Lung (tissue), 12 donors: ENCODE results near the gene COL11A2. TPM values are rescaled to one million over a fixed set of nuclear protein-coding genes. Genes with fewer than 3 reads are reported as not detected.

Source experiments
- ATAC-seq: fragments of 200-7000 bp; cut with Tn5 transposase; one replicate; pipeline ENCODE4 v1.9.1; 2020; ENCODE audit warnings: moderate number of reproducible peaks; ENCODE audit not compliant: insufficient read depth, low FRiP score
- DNase-seq, 3 donors: peaks; one replicate each; pipeline ENCODE4 v3.0.0-alpha.2; 2013 to 2017
- H3K27ac ChIP-seq, 2 donors: one replicate each; pipeline ENCODE4 v1.5.1; 2013; ENCODE audit warnings: mild to moderate bottlenecking in 2 of 2, moderate library complexity in 2 of 2, control low read depth in 1 of 2, inconsistent platforms in 1 of 2, low read depth in 1 of 2, low read length in 1 of 2
- H3K27me3 ChIP-seq, 3 donors: one replicate each; pipeline ENCODE4 v1.5.1; 2013; ENCODE audit warnings: low read length in 2 of 3; ENCODE audit not compliant: control insufficient read depth in 3 of 3, insufficient read depth in 3 of 3
- H3K36me3 ChIP-seq, 4 donors: one replicate each; pipeline ENCODE4 v1.5.1; 2013; ENCODE audit warnings: low read length in 4 of 4, mild to moderate bottlenecking in 1 of 4, moderate library complexity in 1 of 4; ENCODE audit not compliant: control insufficient read depth in 4 of 4, insufficient read depth in 4 of 4
- H3K4me1 ChIP-seq, 5 donors: one replicate each; pipeline ENCODE4 v1.5.1; 2013; ENCODE audit warnings: low read length in 5 of 5, mild to moderate bottlenecking in 2 of 5, moderate library complexity in 1 of 5; ENCODE audit not compliant: control insufficient read depth in 5 of 5, insufficient read depth in 5 of 5
- H3K4me3 ChIP-seq: one replicate; pipeline ENCODE4 v1.5.1; 2013; ENCODE audit warnings: mild to moderate bottlenecking, control low read depth, moderate library complexity
- H3K9ac ChIP-seq, 2 donors: one replicate each; pipeline ENCODE4 v1.5.1; 2013; ENCODE audit warnings: low read length in 2 of 2, control low read depth in 1 of 2; ENCODE audit not compliant: insufficient read depth in 1 of 2
- H3K9me3 ChIP-seq, 4 donors: one replicate each; pipeline ENCODE4 v1.5.1; 2013; ENCODE audit warnings: low read length in 3 of 4, mild to moderate bottlenecking in 1 of 4, moderate library complexity in 1 of 4; ENCODE audit not compliant: control insufficient read depth in 4 of 4, insufficient read depth in 3 of 4
- WGBS, 2 donors: extraction: QIAGEN DNeasy Blood & Tissue Kit; methylation state at CpG; one replicate each; pipeline ENCODE4 v1.1.7; 2013; 5-methylcytosine and 5-hydroxymethylcytosine counted together
- polyA plus RNA-seq, 2 donors: library from polyadenylated mRNA; stranded (reverse); fragments of 200-250 nt; gene quantifications; one replicate each; pipeline ENCODE4 v1.2.1, GENCODE V29; 2013
- total RNA-seq, 2 donors: library from RNA; depleted of rRNA in 1 of 2; stranded (reverse); fragments of >200 nt in 1 of 2; gene quantifications; one replicate each; pipeline ENCODE4 v1.2.1, GENCODE V29; 2014 to 2021
- TF ChIP-seq, protein P1 (sequence below): IDR thresholded peaks from 2 replicates; pipeline ENCODE4 v1.5.1; 2012; ENCODE audit warnings: mild to moderate bottlenecking; ENCODE audit errors: control extremely low read depth, extremely low read depth
- donor health status: control.
- donor health status: control.
- donor health status: Bipolar disorder and iron deficiency.
- donor health status: healthy.
- donor health status: DM: yes; HTN: yes; CAD: no.

Gene COL11A2
- total and polyA plus RNA-seq, 4 donors = 0.32 to 2.4 (median 0.90) TPM

DNA sequence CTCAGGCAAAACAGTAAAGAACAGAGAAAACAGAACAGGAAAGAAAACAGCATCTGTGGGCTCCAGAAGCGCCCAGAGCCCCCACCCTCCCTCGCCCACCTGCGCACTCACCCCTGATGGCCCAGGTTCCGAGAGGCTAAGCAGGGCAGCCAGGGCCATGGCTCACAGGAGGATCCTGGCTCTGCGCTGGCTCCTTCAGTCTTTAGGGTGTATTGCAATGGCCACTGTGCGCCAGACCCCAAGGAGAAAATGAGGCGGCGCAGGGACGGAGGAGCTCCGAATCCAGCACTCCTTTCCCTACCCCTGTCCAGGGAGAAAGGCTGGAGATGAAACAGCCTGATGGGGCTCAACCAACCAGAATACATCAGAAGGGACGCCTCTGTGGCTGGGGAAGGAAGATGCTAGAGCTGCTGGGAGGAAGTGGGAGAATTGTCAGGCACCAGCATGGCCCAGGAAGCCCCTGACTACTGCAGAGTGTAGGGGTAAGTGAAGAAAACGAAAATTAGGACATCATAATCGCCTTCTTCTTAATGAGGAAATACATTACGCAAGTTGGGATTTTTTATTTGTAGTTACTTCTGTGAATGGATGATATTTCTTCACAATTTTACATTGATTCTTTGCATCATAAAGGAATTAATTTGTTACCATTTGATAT, 49.0 kb downstream of the COL11A2 start:
- Histone ChIP-seq H3K4me3 (no peak overlapping the region), H3K36me3 (no peaks in the 10 kb centered on the region), H3K9ac (no peak overlapping the region), H3K27ac (no peak overlapping the region), H3K27me3 (peaks cover 0 to 8% (median 4%) of the 10 kb centered on the region in 3 donors), H3K4me1 (no peaks in the 10 kb centered on the region), H3K9me3 (no peaks in the 10 kb centered on the region)
- 71 to 73% methylated on average over 14 of the region's 14 CpGs for WGBS, 2 donors
- TF ChIP-seq, protein P1, sequence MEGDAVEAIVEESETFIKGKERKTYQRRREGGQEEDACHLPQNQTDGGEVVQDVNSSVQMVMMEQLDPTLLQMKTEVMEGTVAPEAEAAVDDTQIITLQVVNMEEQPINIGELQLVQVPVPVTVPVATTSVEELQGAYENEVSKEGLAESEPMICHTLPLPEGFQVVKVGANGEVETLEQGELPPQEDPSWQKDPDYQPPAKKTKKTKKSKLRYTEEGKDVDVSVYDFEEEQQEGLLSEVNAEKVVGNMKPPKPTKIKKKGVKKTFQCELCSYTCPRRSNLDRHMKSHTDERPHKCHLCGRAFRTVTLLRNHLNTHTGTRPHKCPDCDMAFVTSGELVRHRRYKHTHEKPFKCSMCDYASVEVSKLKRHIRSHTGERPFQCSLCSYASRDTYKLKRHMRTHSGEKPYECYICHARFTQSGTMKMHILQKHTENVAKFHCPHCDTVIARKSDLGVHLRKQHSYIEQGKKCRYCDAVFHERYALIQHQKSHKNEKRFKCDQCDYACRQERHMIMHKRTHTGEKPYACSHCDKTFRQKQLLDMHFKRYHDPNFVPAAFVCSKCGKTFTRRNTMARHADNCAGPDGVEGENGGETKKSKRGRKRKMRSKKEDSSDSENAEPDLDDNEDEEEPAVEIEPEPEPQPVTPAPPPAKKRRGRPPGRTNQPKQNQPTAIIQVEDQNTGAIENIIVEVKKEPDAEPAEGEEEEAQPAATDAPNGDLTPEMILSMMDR = no peak
- ATAC-seq (no peak), DNase-seq (no peak)

DNA sequence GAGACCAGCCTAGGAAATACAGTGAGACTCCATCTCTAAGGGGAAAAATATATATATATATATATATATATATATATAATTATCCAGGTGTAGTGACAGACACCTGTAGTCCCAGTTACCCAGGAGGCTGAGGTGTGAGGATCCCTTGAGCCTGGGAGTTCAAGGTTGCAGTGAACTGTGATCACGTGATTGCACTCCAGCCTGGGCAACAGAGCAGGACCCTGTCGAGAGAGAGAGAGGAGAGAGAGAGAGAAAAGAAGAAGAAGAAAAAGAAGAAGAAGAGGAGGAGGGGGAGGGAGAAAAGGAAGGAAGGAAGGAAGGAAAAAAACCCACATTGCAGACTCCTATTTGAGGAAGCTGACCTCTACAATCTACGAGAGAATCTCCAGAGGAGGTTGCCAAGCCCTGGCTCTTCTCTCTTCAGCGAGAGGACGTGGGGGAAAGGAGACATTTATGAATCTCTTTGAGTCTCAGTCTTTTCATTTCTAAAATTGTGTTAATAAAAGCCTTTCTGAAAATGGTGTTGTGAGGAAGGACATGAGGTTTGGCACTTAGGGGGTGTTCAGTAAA, 49.7 kb downstream of the COL11A2 start:
- no peaks in the 10 kb centered on the region for H3K36me3 ChIP-seq
- peaks cover 0 to 8% (median 4%) of the 10 kb centered on the region in 3 donors for H3K27me3 ChIP-seq
- WGBS, 2 donors = 32 to 51% methylated on average over 5 of the region's 5 CpGs
- ATAC-seq = no peak
- no peaks in the 10 kb centered on the region for H3K4me1 ChIP-seq
- no peak overlapping the region for H3K9ac ChIP-seq
- no peak overlapping the region for H3K27ac ChIP-seq
- no peak overlapping the region for H3K4me3 ChIP-seq
- no peak for DNase-seq
- no peaks in the 10 kb centered on the region for H3K9me3 ChIP-seq
- TF ChIP-seq, protein P1 = no peak

DNA sequence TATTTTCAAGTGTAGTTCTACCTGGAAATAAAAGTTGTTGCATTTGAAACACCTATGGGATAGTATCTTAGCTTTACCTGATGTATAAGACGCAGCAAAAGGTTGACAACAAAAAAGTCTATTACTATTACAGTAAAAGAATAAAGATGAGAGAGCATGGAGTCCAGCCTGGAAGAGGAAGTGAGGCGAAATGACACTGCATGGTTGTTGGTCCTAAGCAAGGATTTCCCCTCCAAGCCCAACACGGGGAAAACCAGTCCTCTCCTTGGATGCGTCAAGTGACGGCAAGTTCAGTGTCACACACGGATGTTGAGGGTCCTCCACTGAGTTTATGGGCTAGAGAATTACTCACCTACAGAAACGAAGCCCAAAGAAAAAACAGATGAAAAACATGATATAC, 51.7 kb downstream of the COL11A2 start:
- Histone ChIP-seq H3K36me3 (no peaks in the 10 kb centered on the region), H3K27me3 (peaks cover 0 to 8% (median 4%) of the 10 kb centered on the region in 3 donors), H3K9me3 (no peaks in the 10 kb centered on the region), H3K4me1 (no peaks in the 10 kb centered on the region), H3K9ac (no peak overlapping the region), H3K27ac (no peak overlapping the region), H3K4me3 (no peak overlapping the region)
- DNase-seq = no peak
- ATAC-seq = no peak
- WGBS, 2 donors = 82 to 90% methylated on average over 7 of the region's 7 CpGs
- TF ChIP-seq, protein P1 = no peak
